Upper lobe of left lung (tissue), 6 donors: Measurements from ENCODE around the gene MED31. TPM values are rescaled to one million over a fixed set of nuclear protein-coding genes. Genes with fewer than 3 reads are reported as not detected.

Source experiments
- ATAC-seq, 2 donors: fragments of 200-7000 bp; cut with Tn5 transposase; one replicate each; pipeline ENCODE4 v1.9.1; 2022; ENCODE audit warnings: mild to moderate bottlenecking in 2 of 2, moderate library complexity in 2 of 2; ENCODE audit not compliant: low FRiP score in 2 of 2
- DNase-seq, 2 donors: peaks; one replicate each; pipeline ENCODE4 v3.0.0-alpha.2; 2019 to 2020
- H3K27ac ChIP-seq, 4 donors: fragments of 200-600 bp; sonication (generic); one replicate each; pipeline ENCODE4 v1.5.1; 2016 to 2019
- H3K27me3 ChIP-seq, 4 donors: fragments of 200-600 bp; sonication (generic); one replicate each; pipeline ENCODE4 v1.5.1; 2017 to 2019
- H3K36me3 ChIP-seq, 4 donors: fragments of 200-600 bp; sonication (generic); one replicate each; pipeline ENCODE4 v1.5.1; 2016 to 2019
- H3K4me1 ChIP-seq, 4 donors: fragments of 200-600 bp; sonication (generic); one replicate each; pipeline ENCODE4 v1.5.1; 2018 to 2019
- H3K4me3 ChIP-seq, 4 donors: fragments of 200-600 bp; sonication (generic); one replicate each; pipeline ENCODE4 v1.5.1; 2017 to 2019; ENCODE audit warnings: mild to moderate bottlenecking in 2 of 4, moderate library complexity in 1 of 4
- H3K9me3 ChIP-seq, 4 donors: fragments of 200-600 bp; sonication (generic); one replicate each; pipeline ENCODE4 v1.5.1; 2018 to 2019
- CTCF ChIP-seq, 6 experiments: fragments of 450-650 bp in 4 of 6; fragments of 200-600 bp in 2 of 6; sonication (generic) in 2 of 6; IDR thresholded peaks; one replicate each; pipeline ENCODE4 v1.5.1; 2016 to 2019; ENCODE audit warnings: antibody characterized with exemption in 6 of 6
- EP300 ChIP-seq, 4 donors: sonication (generic); formaldehyde crosslinking; IDR thresholded peaks; one replicate each; pipeline ENCODE4 v1.5.1; 2017; ENCODE audit warnings: antibody characterized with exemption in 4 of 4, control low read depth in 2 of 4
- POLR2A ChIP-seq, 4 donors: fragments of 450-650 bp; IDR thresholded peaks; one replicate each; pipeline ENCODE4 v1.5.1; 2016 to 2017; ENCODE audit warnings: antibody characterized with exemption in 4 of 4, mild to moderate bottlenecking in 2 of 4
- POLR2AphosphoS5 ChIP-seq, 2 donors: sonication (generic); formaldehyde crosslinking; IDR thresholded peaks; one replicate each; pipeline ENCODE4 v1.5.1; 2017; ENCODE audit warnings: antibody characterized with exemption in 2 of 2
- WGBS, 2 donors: methylation state at CpG; one replicate each; pipeline ENCODE4 v1.1.5; 2017 to 2018; 5-methylcytosine and 5-hydroxymethylcytosine counted together
- total RNA-seq, 6 donors: library from RNA; depleted of rRNA in 4 of 6; stranded (reverse); fragments of >200 nt in 4 of 6; gene quantifications; one replicate each; pipeline versions ENCODE4 v1.1.0 to v1.2.1, GENCODE V29; 2016 to 2021
- donor health status: DM: no; HTN: no; CAD: no; lungs with moderate emphysema.
- donor health status: DM: no; HTN: yes; CAD: no; lungs with severe emphysema.

Gene MED31
- total RNA-seq, 6 donors from 2014 or later = 1.8 to 22.9 (median 13.2) TPM

- Histone ChIP-seq H3K4me3 (no peak overlapping the region), H3K36me3 (peaks cover 9 to 58% (median 38%) of the 10 kb centered on the region in 4 donors), H3K4me1 (peaks cover 14 to 23% (median 15%) of the 10 kb centered on the region in 4 donors), H3K27ac (no peak overlapping the region), H3K9me3 (no peaks in the 10 kb centered on the region), H3K27me3 (no peaks in the 10 kb centered on the region)
- 59 to 70% methylated on average over 3 of the region's 3 CpGs for WGBS, 2 donors
- DNase-seq = peak in 1 of 2 donors; percentile 46
- ATAC-seq = no peak
- TF ChIP-seq POLR2A (IDR thresholded peaks at IDR 0.05) (no peak), CTCF (IDR thresholded peaks at IDR 0.05) (no peak), EP300 (IDR thresholded peaks at IDR 0.05) (no peak), POLR2AphosphoS5 (IDR thresholded peaks at IDR 0.05) (no peak)
These were observed 47.6 kb downstream of the MED31 start for GRCh38 chr17:6603744-6604325.

GRCh38 chr17:6602141-6602540 is 49.3 kb downstream of the MED31 start:
- ATAC-seq (no peak), DNase-seq (no peak)
- TF ChIP-seq POLR2AphosphoS5 (IDR thresholded peaks at IDR 0.05) (no peak), CTCF (IDR thresholded peaks at IDR 0.05) (no peak), POLR2A (IDR thresholded peaks at IDR 0.05) (no peak)
- no peaks in the 10 kb centered on the region for H3K9me3 ChIP-seq
- peaks cover 0 to 41% (median 24%) of the 10 kb centered on the region in 4 donors for H3K36me3 ChIP-seq
- WGBS, 2 donors = 93 to 97% methylated on average over 2 of the region's 2 CpGs
- no peaks in the 10 kb centered on the region for H3K27me3 ChIP-seq
- H3K4me3 ChIP-seq = no peak overlapping the region
- H3K27ac ChIP-seq = no peak overlapping the region
- H3K4me1 ChIP-seq = peaks cover 27 to 39% (median 29%) of the 10 kb centered on the region in 4 donors

- TF ChIP-seq POLR2AphosphoS5 (IDR thresholded peaks at IDR 0.05) (no peak), EP300 (IDR thresholded peaks at IDR 0.05) (peak in 1 of 4 donors; percentile 32)
- Histone ChIP-seq H3K27ac (peak overlapping the region; percentile 46 to 67 (median 61)), H3K27me3 (no peaks in the 10 kb centered on the region), H3K4me3 (no peak overlapping the region), H3K4me1 (peaks cover 27 to 46% (median 29%) of the 10 kb centered on the region in 4 donors), H3K36me3 (peaks cover 11 to 38% (median 24%) of the 10 kb centered on the region in 4 donors), H3K9me3 (no peaks in the 10 kb centered on the region)
- DNase-seq = no peak
- ATAC-seq = peak; percentile 76 to 82
These were observed 52.0 kb downstream of the MED31 start for GRCh38 chr17:6599364-6599763.

- Histone ChIP-seq H3K4me3 (no peak overlapping the region), H3K4me1 (peaks cover 27 to 41% (median 29%) of the 10 kb centered on the region in 4 donors), H3K36me3 (peaks cover 11 to 52% (median 31%) of the 10 kb centered on the region in 4 donors), H3K27me3 (no peaks in the 10 kb centered on the region), H3K9me3 (no peaks in the 10 kb centered on the region), H3K27ac (peak overlapping the region; percentile 5 to 46 (median 27))
- DNase-seq = no peak
- WGBS, 2 donors = 38 to 56% methylated on average over 1 of the region's 1 CpG
- no peak for TF ChIP-seq CTCF (IDR thresholded peaks at IDR 0.05)
- TF ChIP-seq POLR2A (IDR thresholded peaks at IDR 0.05) = no peak
- no peak for TF ChIP-seq EP300 (IDR thresholded peaks at IDR 0.05)
- no peak for TF ChIP-seq POLR2AphosphoS5 (IDR thresholded peaks at IDR 0.05)
- ATAC-seq = no peak
These were observed 53.7 kb downstream of the MED31 start for GRCh38 chr17:6597727-6598126.

GRCh38 chr17:6596941-6597340 is 54.5 kb downstream of the MED31 start:
- TF ChIP-seq POLR2A (IDR thresholded peaks at IDR 0.05) (no peak), CTCF (IDR thresholded peaks at IDR 0.05) (no peak), EP300 (IDR thresholded peaks at IDR 0.05) (no peak), POLR2AphosphoS5 (IDR thresholded peaks at IDR 0.05) (no peak)
- peaks cover 27 to 41% (median 29%) of the 10 kb centered on the region in 4 donors for H3K4me1 ChIP-seq
- no peaks in the 10 kb centered on the region for H3K27me3 ChIP-seq
- WGBS, 2 donors = 65 to 84% methylated on average over 4 of the region's 4 CpGs
- DNase-seq (no peak), ATAC-seq (no peak)
- no peak overlapping the region for H3K4me3 ChIP-seq
- H3K27ac ChIP-seq = no peak overlapping the region
- peaks cover 11 to 55% (median 29%) of the 10 kb centered on the region in 4 donors for H3K36me3 ChIP-seq
- H3K9me3 ChIP-seq = no peaks in the 10 kb centered on the region
